ENCODE data around the gene ABCA6.
"Not testable (repeated sequence)": the region's sequence is repeated elsewhere in the genome, so short reads cannot be mapped to it uniquely, and the experiment has no call there.

ABCA6 gene

DNA sequence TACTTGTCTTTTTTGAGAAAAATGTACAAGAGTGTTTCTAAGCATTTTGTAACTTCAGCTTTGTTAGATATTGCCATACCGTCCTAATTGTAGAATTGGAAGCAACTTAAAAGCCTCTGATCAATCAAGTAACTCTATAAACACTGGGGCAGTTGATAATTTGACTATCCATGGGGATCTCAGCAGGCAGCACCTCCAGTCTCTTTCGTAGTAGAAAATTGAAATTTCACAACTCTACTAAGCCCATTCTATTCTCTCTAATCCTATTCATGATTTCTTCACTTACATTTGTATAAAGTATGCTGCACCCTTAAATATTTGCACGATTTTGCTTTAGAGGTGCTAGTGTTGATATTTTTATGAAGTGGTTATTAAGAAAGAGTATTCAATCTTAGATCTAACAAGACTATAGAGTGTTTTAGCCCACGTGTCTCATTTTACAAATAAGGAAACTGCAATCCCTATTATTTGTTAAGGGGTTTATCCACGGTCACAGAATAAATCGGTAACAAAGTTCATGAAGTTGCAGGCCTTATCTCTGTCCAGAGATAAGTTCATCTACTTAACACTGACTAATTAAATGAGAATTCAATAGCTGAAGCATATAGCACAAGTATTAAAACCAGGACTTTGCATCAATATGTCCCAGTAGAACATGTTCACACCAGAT lies 10.9 kb downstream of the ABCA6 start:
- no peak for DNase-seq

DNA sequence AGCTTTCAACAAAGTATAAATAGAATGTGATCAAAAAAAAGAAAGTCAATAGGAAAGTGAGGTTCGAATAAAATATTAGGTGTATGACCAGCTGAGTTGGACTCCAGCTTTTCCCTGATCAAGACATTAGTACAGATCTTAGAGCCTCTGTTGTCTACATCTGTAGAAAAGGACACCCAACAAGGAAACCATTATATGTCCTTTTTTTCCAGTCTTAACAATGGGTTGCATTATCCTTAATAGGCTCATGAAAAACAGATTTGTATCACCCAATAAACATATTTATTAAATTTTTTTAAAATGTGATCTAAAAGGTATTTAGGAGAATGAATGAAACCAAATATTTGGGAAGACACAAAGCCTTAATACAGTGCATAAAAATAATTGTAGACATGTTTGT lies 18.1 kb downstream of the ABCA6 start:
- no peak for DNase-seq

DNA sequence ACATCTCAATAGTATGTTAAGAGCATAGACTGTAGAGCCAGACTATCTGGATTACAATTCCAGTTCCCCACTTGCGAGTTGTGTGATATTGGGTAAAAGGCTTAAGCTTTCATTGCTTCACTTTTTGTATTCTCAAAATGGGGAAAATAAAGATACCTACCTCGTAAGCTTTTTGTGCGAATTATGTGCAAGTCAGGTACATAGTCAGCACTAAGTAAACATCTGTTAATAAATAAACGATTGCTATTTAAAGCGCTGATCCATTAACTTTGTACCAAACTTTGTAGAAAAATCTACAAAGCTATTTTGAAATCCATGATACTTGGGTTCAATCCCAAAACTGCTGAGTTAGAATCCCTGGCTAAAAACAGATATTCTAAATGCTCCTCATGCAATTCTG lies 19.6 kb downstream of the ABCA6 start:
- no peak for DNase-seq

DNA sequence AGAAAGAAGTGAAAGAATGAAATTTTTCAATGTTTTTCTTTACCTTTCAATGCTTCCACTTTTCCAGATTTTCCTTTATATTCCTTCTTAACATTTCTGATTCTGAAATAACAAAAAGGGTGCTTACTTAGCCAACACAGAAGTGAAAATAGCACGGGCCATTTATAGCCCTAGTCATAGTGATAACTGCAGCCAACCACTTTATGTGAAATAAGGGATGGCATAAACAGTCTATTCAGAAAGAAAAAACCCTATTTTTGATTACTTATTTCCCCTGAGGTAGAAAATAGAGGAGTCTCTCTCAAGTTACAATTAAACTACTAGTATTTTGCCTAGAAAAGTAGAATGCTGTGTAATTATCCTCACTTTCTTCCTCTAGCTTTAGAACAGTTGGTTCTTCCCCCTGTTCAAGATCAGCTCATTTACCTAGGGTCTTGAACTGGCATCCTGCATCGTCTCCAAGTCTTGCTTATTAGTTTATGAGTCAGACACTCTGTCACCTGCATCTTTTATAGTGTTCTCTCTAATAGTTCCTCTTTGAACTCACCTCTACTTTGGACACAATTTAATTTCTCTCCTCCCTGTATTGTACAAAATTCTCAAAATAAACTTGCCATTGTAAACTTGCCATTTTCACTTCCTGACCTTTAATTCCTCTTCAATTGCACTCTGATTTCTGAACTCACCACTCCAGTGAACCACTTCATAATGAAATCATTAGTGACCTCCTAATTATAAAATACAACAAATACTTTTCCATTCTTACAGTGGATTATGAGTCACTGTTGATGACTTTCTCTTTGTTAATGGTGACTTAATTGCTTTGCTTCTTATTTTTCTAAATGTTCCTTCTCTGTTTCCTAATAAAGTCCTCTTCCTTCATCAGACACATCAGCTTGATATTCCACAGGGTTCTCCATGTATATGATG lies 23.6 kb downstream of the ABCA6 start:
- no peak for DNase-seq

DNA sequence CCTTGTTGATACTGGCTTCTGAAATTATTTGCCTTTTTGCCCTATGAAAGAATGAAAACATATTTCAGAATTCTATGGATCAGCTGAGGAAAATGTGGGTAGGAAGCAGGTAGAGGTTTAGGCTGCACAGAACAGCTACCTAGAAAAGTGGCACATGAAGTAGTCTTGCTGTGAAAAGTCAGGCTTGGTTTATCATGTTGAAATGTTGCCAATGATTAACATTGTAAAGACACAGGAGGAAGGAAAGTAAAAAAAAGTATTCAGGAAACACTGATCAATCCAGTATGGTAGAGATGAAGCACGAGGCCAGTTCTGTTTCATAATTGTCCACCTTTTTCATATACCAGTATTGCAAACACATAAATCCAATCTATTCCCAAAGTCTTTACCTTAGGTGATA lies 29.9 kb downstream of the ABCA6 start:
- DNase-seq, result no peak

DNA sequence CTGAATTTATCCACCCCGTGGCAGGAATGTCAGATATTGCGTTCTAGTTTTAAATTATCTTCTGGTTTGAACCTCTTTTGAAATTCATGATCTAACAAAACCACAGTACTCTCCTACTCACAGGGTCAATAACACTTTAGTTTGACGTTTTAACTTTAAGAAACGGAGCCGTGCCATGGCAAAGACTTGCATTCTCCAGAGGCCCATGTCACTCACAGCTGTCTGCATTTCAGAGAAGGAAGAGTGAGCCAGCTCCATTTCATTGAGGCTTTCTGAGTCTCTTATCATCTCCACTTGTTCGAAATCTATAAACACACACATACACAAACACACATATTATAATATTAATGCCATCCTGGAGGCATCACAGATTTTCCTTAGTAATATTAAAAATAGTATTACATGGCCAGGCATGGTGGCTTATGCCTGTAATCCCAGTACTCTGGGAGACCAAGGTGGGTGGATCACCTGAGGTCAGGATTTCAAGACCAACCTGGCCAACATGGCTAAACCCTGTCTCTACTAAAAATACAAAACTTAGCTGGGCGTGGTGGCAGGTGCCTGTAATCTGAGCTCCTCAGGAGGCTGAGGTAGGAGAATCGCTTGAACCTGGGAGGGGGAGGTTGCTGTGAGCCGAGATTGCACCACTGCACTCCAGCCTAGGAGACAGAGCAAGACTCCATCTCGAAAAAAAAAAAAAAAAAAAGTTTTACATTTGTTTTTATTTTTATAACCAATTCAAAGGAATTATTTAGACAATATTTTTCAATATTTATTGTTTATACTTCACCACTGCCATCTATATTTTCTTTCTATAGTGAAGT lies 35.6 kb downstream of the ABCA6 start:
- DNase-seq, result no peak

DNA sequence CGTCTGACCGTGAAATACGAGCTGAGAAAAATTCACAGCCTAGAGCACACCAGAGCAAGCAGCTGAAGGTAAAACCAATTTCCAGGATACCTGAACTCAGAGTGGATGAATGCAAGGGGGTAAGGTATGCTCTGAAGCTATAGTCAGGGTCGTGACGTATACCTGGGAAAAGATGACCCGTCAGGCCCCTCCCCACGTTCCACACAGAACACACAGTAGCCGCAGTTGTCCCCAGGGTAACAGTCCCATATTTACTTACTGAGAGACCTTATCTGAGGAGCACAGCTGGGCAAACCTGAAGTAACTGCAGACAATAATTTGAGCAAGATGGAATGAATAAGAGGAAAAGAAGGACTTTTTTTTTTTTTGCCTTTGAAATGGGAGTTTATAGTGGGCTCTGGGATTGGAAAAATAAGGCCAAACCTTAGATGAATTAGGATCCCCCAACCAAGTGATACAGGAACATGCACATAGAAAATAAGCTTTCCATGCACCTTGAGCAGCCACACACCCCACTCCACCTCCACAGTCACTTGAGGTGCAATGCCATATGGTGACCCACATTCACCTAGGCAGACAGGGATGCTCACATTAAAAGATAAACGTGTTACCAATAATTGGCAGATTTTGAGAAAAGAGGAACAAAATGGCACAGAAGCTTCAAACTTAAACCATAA lies 38.0 kb downstream of the ABCA6 start:
- DNase-seq, result no peak

DNA sequence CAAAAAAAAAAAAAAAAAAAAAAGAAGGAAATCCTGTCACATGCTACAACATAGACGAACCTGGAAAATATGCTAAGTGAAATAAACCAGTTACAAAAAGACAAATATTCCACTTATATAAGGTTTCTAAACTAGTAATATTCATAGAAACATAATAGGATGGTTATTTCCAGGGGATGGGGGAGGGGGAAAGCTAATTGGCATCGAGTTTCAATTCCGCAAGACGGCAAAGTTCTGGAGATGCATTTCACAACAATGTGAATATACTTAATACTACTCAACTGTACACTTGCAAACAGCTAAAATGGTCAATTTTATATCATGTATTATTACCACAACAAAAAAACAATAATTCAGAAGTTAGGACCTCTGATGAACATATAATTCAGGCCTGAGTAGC lies 43.1 kb downstream of the ABCA6 start:
- no peak for DNase-seq

DNA sequence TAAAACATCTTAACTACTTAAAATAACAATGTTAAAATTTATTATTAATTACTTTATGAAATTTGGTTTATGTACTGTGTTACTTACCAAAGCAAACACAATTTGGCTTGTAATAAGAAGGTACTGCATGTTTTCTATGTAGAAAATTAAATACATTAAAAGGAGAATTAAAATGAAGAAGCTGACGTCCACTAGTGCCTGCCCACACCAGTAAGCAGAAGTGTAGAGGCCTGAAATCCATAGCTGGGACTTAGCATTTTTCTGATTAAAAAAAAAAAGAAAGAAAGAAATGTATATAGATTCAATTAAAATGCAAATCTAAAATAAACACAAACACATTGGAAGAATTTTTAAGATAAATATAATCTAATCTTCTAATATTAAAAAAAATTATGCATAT lies 45.2 kb downstream of the ABCA6 start:
- DNase-seq, result no peak

DNA sequence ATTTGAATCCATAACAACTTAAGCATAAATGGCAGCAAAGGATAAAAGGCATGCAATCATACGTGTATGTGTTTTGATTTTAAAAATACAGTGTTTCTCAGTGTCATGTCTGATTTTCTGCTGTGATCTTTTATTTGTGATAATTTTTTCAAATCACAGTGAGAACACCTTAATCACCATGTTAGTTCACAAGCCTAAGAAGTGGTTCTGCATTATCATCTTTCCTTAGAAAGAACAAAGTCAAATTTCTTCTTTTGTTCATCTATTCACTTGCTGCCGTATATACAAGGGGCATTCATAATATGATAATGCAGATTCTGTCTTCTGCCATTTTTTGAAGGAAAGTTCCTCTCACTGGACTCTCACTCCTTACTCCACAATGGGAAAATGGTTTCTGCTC lies 47.7 kb downstream of the ABCA6 start:
- DNase-seq, result no peak

DNA sequence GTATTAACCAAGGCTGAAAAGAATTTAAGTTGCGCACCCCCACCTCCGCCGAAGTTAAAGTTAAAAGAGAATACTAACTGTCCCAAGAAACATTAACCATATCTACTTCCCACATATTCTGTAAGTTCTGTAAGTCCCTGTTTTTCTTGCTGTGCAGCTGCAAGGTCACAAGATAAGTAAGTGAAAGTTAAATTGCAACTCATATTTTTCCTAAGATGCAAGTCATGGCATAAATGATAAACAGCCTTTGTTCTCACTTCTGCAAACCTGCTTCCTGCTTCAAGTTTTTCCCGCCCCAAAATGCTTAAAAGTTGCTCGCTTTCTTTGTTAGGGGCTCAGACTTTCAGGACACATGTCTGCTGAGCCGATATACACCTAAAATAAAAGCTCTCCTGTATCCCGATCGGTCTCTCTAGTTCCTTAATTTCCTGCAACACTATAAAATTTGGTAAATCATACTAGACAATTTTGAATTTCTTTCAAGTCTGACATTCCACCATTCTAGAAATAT lies 48.4 kb downstream of the ABCA6 start:
- no peak for DNase-seq

DNA sequence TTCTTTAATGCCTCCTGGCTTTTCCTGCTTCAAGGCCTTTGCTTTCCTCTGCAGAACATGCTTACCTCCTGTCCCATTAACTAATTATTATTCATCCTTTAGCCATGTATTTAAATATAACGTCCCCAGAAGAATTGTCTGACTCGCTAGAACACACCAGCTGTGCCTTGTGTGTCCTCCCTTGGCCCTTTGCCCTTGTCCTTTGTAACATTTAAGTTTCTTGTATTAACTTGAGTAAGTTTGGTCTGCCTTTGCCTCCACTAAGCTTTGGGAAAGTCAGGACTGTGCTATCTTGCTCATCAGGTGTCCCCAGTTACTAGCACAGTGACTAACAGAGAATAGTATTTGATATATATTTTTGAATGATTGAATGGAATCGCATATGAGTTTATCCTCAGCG lies 51.3 kb downstream of the ABCA6 start:
- DNase-seq, result no peak

DNA sequence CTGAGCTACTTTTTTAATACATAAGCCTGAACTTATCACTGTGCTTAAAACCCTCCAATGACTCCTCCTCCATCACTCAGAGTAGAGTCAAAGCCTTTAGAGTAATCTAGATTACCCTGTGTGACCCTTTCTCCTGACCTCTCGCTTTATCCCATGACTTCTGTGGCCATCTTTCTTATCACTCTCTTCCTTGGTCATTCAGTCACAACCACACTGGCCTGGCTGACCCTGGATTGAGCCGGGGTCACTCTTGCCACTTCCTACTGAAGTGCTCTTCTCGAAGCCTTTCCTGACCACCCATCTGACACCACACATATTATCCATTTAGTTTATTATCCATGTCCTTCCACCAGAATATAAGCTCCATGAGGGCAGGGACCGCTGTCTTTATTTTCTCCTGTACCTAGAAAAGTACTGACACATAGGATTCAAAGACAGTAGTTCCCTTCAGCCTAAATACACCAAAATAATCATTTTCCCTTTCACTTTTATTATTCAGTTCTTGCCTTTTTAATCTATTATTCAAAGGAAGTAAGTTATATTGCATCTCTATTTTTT lies 53.0 kb downstream of the ABCA6 start:
- DNase-seq, result no peak

DNA sequence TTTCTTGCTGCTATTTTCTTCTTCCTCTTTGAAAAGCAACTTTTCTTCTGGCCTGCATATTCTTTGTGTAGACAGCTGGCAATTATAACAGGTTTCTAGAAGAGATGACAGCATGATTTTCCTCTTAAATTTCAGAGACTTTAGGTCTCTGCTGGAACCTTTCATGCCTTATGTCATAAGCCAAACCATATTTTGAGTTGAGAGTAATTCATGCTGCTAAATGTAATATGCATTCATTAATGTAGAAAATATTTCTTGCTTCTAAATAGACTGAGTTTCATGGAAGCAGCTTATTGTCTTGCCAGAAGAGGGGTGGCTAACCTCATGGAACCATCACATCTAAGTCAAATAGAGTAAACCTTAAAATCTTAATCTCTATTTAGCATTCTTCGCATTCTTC lies 55.1 kb downstream of the ABCA6 start:
- DNase-seq, result no peak

DNA sequence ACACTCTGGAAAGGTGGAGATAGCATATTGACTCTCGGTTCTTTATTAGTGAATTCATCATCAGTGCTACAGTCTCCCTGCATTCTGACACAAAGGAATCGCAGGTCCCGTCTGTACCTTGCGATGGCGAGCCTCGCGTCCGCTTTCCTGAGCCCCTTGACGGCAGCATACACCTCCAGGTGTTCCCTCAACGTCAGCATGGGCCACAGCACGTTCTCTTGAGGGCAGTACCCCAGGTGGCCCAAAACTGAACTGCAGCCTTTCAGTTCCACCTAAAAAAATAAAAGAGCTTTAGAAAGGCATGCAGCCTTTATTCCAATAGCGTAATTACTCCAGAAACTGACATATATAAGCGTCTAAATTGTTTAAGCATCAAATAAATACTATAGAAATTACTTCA lies 56.8 kb downstream of the ABCA6 start:
- no peak for DNase-seq

DNA sequence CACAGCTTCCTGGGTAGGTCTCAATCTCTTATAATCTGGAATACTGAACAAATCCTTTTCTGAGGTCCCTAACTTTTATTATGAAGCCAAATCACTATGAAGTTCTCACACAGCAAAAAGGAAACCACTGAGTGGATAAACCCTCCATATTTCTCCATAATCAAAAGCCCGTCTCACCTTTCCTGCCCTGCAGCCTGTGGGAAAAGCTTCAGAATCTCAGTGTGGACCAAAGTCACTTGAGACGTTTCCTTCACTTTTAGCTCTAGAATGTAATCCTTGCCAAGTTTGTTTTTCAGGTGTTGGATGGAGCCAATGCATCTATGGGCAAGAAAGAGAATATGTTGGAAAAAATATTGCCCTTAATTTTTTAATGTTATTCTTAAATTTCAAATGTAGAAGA lies 59.0 kb downstream of the ABCA6 start:
- no peak for DNase-seq

DNA sequence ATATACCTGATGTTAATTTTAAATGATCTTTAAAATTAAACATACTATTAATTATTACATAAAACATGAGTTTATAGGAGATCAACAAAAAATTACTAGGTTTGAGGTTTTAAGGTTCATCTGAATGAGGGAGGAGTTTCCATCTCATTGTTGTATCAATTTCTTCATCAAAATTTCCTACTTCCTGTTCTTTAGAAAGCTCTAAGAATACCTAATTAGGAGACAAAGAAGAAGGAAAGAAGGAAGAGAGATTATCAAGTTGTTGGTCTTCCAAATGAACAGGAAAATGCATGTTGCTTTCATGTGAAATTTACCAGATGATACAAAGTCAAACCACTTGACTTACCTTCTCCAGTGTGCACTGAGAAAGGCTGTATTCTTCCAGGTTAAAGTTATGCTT lies 62.8 kb downstream of the ABCA6 start:
- no peak for DNase-seq

DNA sequence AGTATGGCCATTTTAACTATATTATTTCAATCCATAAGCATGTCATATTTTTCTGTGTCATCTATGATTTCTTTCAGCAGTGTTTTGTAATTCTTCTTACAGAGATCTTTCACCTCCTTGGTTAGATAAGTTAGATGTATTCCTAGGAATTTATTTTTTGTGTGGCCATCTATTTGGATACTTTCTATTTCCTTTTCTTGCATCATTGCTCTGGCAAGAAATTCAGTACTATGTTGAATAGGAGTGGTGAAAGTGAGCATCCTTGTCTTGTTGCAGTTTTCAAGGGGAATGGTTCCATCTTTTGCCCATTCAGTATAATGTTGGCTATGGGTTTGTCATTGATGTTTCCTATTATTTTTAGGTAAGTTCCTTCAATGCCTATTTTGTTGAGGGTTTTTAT lies 65.9 kb downstream of the ABCA6 start:
- DNase-seq, result no peak

DNA sequence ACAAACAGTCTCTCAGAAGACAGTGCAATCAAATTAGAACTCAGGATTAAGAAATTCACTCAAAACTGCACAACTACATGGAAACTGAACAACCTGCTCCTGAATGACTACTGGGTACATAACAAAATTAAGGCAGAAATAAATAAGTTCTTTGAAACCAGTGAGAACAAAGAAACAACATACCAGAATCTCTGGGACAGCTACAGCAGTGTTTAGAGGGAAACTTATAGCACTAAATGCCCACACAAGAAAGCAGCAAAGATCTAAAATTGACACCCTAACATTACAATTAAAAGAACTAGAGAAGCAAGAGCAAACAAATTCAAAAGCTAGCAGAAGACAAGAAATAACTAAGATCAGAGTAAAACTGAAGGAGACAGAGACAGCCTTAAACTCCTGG lies 68.3 kb downstream of the ABCA6 start:
- DNase-seq, result not testable (repeated sequence)

DNA sequence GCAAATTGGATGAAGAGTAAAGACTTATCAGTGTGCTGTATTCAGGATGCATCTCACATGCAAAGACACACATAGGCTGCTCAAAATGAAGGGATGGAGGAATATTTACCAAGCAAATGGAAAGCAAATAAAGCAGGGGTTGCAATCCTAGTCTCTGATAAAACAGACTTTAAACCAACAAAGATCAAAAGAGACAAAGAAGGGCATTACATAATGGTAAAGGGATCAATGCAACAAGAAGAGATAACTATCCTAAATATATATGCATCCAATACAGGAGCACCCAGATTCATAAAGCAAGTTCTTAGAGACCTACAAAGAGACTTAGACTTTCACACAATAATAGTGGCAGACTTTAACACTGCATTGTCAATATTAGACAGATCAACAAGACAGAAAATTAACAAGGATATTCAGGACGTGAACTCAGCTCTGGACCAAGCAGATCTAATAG lies 68.9 kb downstream of the ABCA6 start:
- DNase-seq, result not testable (repeated sequence)

DNA sequence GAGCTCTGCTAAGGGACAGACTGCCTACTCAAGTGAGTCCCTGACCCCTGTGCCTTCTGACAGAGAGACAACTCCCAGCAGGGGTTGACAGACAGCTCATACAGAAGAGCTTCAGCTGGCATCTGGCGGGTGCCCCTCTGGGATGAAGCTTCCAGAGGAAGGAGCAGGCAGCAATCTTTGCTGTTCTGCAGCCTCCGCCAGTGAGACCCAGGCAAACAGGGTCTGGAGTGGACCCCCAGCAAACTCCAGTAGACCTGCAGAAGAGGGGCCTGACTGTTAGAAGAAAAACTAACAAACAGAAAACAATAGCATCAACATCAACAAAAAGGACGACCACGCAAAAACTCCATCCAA lies 70.5 kb downstream of the ABCA6 start:
- not testable (repeated sequence) for DNase-seq

Data from NCI-H345 (cell line).